Loucy (cell line): ENCODE results near the gene ADAMTS2.

Experiments used
- H2AFZ ChIP-seq: fragments of 200-600 bp; sonication (generic); 2 replicates; pipeline ENCODE4 v1.6.0; 2016; ENCODE audit warnings: antibody characterized with exemption, mild to moderate bottlenecking, low read length, moderate library complexity
- H3F3A ChIP-seq: fragments of 200-600 bp; 2 replicates; pipeline ENCODE4 v1.6.0; 2016; ENCODE audit warnings: antibody characterized with exemption, low read depth, mild to moderate bottlenecking
- H3K27me3 ChIP-seq: fragments of 200-600 bp; sonication (generic); 2 replicates; pipeline ENCODE4 v1.6.1; 2014; ENCODE audit warnings: low read length, mild to moderate bottlenecking; ENCODE audit not compliant: insufficient read depth, poor library complexity, severe bottlenecking
- H3K36me3 ChIP-seq: fragments of 200-600 bp; sonication (generic); 2 replicates; pipeline ENCODE4 v1.6.1; 2016; ENCODE audit warnings: low read length; ENCODE audit not compliant: insufficient read depth
- H3K4me1 ChIP-seq: fragments of 200-600 bp; sonication (generic); 2 replicates; pipeline ENCODE4 v1.5.1; 2014; ENCODE audit warnings: low read length, mild to moderate bottlenecking; ENCODE audit not compliant: insufficient read depth, poor library complexity, severe bottlenecking
- H3K4me2 ChIP-seq: fragments of 200-600 bp; sonication (generic); 2 replicates; pipeline ENCODE4 v1.6.0; 2014; ENCODE audit warnings: antibody characterized with exemption, low read length, low read depth, mild to moderate bottlenecking; ENCODE audit not compliant: poor library complexity, severe bottlenecking
- H3K4me3 ChIP-seq: fragments of 200-600 bp; sonication (generic); 2 replicates; pipeline ENCODE4 v1.5.1; 2014; ENCODE audit warnings: low read length, mild to moderate bottlenecking, mixed read lengths; ENCODE audit not compliant: poor library complexity, severe bottlenecking
- H3K79me2 ChIP-seq: fragments of 200-600 bp; sonication (generic); 2 replicates; pipeline ENCODE4 v1.6.1; 2014; ENCODE audit warnings: low read length; ENCODE audit not compliant: insufficient read depth
- H3K9ac ChIP-seq: fragments of 200-600 bp; sonication (generic); 2 replicates; pipeline ENCODE4 v1.6.0; 2014; ENCODE audit warnings: mild to moderate bottlenecking, low read depth, low read length, moderate library complexity; ENCODE audit not compliant: poor library complexity, severe bottlenecking
- H3K9me2 ChIP-seq: fragments of 200-600 bp; sonication (generic); replicated peaks from 2 replicates; pipeline ENCODE4 v1.6.1; 2016; ENCODE audit warnings: low read depth, low read length, mixed read lengths
- H3K9me3 ChIP-seq: fragments of 200-600 bp; sonication (generic); 2 replicates; pipeline ENCODE4 v1.6.1; 2014; ENCODE audit warnings: mild to moderate bottlenecking, antibody characterized with exemption, low read length, low read depth; ENCODE audit not compliant: insufficient read depth
- H4K20me1 ChIP-seq: fragments of 200-600 bp; sonication (generic); 2 replicates; pipeline ENCODE4 v1.6.0; 2014; ENCODE audit warnings: antibody characterized with exemption, low read length, mild to moderate bottlenecking; ENCODE audit not compliant: insufficient read depth, poor library complexity, severe bottlenecking
- EZH2phosphoT487 ChIP-seq: fragments of 200-600 bp; IDR thresholded peaks from 2 replicates; pipeline ENCODE4 v1.6.1; 2018; ENCODE audit warnings: antibody characterized with exemption, mild to moderate bottlenecking, moderate library complexity, borderline replicate concordance
- TF ChIP-seq, protein P1 (sequence below): fragments of 200-600 bp; sonication (generic); conservative IDR thresholded peaks from 2 replicates; pipeline ENCODE4 v1.5.1; 2014; ENCODE audit warnings: mild to moderate bottlenecking, antibody characterized with exemption, low read length

ADAMTS2 gene

GRCh38 chr5:179221877-179222220, 123.4 kb downstream of the ADAMTS2 start:
- Histone ChIP-seq H3K9me3 (no peaks in the 10 kb centered on the region), H3K4me2 (no peak overlapping the region), H3K36me3 (no peaks in the 10 kb centered on the region), H3K79me2 (no peaks in the 10 kb centered on the region), H4K20me1 (no peaks in the 10 kb centered on the region), H3F3A (no peaks in the 10 kb centered on the region), H3K4me1 (no peaks in the 10 kb centered on the region), H2AFZ (no peak overlapping the region), H3K4me3 (no peak overlapping the region), H3K9me2 (no peaks in the 10 kb centered on the region), H3K9ac (no peak overlapping the region), H3K27me3 (no peaks in the 10 kb centered on the region)
- TF ChIP-seq EZH2phosphoT487 = no peak
- TF ChIP-seq, protein P1, sequence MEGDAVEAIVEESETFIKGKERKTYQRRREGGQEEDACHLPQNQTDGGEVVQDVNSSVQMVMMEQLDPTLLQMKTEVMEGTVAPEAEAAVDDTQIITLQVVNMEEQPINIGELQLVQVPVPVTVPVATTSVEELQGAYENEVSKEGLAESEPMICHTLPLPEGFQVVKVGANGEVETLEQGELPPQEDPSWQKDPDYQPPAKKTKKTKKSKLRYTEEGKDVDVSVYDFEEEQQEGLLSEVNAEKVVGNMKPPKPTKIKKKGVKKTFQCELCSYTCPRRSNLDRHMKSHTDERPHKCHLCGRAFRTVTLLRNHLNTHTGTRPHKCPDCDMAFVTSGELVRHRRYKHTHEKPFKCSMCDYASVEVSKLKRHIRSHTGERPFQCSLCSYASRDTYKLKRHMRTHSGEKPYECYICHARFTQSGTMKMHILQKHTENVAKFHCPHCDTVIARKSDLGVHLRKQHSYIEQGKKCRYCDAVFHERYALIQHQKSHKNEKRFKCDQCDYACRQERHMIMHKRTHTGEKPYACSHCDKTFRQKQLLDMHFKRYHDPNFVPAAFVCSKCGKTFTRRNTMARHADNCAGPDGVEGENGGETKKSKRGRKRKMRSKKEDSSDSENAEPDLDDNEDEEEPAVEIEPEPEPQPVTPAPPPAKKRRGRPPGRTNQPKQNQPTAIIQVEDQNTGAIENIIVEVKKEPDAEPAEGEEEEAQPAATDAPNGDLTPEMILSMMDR = no peak

DNA sequence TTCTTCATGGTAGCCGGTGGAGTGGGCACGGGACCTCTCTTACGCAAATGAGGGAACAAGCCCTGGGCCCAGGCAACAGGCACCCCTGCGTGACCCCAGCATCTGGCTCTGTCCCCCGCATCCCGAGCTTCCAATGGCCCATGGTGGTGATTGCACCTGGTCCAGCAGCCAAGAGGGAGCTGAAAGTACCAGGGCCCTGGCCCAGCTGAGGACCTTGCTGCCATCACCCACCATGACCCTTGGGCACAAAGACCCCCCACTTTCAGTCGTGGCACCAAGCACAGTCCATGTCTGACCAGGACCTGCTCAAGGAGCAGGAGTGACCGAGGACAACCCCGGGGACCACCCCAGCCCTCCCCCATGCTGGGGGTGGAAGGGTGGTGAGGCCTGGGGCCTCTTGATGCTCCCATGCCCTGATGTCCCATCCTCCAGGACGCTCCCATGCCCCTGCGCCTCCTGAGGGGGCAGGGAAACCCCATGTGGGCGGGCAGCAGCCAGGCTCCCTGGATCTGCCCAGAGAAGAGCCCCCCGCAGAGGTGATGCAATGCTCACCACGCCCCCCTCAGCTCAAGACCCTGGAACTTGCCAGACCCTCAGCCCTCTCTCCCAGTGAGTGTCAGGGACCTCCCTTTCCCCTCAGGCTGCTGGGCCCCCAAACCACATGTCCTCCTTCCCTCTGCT, 123.9 kb downstream of the ADAMTS2 start:
- Histone ChIP-seq H3K9me3 (no peaks in the 10 kb centered on the region), H3K4me2 (no peak overlapping the region), H3K4me3 (no peak overlapping the region), H3K9me2 (no peaks in the 10 kb centered on the region), H4K20me1 (no peaks in the 10 kb centered on the region), H2AFZ (no peak overlapping the region), H3K79me2 (no peaks in the 10 kb centered on the region), H3F3A (no peaks in the 10 kb centered on the region), H3K9ac (no peak overlapping the region), H3K27me3 (no peaks in the 10 kb centered on the region), H3K36me3 (no peaks in the 10 kb centered on the region), H3K4me1 (no peaks in the 10 kb centered on the region)
- TF ChIP-seq, protein P1 = no peak
- no peak for TF ChIP-seq EZH2phosphoT487

DNA sequence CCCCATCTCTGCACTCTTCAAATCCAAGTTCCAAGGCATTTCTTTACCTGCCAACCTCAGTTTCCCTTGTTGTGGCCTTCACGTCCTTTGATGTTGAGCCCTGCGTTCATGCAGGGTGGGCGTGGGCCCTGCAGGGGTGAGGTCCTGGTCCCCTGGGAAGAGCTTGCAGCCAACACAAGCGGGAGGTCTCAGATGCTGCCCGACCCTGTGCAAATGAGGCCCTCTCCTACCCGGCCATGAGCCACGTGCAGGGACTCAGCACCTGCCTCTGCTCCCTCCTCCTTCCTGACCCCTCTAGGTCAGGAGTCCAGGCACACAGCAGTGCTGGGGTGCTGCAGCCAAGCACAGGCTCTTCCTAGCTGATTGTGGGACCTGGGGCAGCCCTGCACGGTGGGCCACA, 124.5 kb downstream of the ADAMTS2 start:
- no peaks in the 10 kb centered on the region for H3K9me3 ChIP-seq
- no peaks in the 10 kb centered on the region for H3K79me2 ChIP-seq
- no peak overlapping the region for H3K4me2 ChIP-seq
- no peak overlapping the region for H2AFZ ChIP-seq
- H4K20me1 ChIP-seq = no peaks in the 10 kb centered on the region
- H3K4me1 ChIP-seq = no peaks in the 10 kb centered on the region
- no peaks in the 10 kb centered on the region for H3K36me3 ChIP-seq
- H3K4me3 ChIP-seq = no peak overlapping the region
- no peaks in the 10 kb centered on the region for H3F3A ChIP-seq
- H3K27me3 ChIP-seq = no peaks in the 10 kb centered on the region
- H3K9ac ChIP-seq = no peak overlapping the region
- no peak for TF ChIP-seq EZH2phosphoT487
- TF ChIP-seq, protein P1 = no peak
- H3K9me2 ChIP-seq = no peaks in the 10 kb centered on the region
